Parietal lobe (tissue), 2 donors: Measurements from ENCODE around the gene DCPS. TPM values are rescaled to one million over a fixed set of nuclear protein-coding genes. Genes with fewer than 3 reads are reported as not detected.

ENCODE experiments used
- small RNA-seq: library from RNA; depleted of rRNA; stranded (forward); fragments of <200 nt; gene quantifications from one replicate; pipeline ENCODE3, GENCODE V24; 2014; ENCODE audit warnings: low replicate concordance
- total RNA-seq: library from RNA; depleted of rRNA; stranded (reverse); fragments of >200 nt; gene quantifications from one replicate; pipeline ENCODE4 v1.2.3, GENCODE V29; 2014

Gene DCPS
- total RNA-seq = 5.3 TPM

DNA sequence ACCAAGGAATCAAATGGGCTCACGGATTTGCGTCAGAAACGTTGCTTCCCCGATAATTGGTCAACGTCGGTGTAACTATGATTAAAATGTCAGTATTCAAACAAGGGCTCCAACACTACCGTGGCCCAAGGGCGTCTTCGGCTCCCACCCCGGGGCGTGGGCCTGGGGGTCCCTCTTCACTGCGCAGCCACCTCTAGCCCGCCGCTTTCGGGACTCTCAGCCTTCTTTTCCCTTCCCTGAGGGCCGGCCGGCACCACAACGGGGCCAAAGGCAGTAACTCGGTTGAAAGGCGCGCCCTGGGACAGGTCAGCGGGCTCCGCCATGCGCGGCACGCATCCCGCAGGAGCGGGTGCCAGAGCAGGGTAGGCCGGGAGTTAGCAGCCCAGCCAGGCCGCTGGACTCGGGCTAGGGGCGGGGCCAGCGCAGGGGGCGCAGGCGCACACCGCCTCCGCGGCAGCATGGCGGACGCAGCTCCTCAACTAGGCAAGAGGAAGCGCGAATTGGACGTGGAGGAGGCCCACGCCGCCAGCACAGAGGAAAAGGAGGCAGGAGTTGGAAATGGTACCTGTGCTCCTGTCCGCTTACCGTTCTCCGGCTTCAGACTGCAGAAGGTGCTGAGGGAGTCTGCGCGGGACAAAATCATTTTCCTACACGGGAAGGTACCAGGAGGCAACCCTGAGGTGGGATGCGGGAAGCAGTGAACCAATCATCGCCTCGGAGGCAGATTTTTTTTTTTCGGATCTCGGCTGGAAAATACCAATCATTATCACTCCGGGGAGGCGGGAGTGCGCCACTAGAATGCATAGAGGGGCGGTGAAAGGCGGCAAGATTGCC is at the start of gene DCPS:
DCPS (plus strand) TSS at position 438 of the 834 bp plus-strand sequence; CDS start at position 459, 21 bp downstream.

GRCh38 chr11:126268708-126269579 is 34.9 kb upstream of the DCPS start, which contains the start of the genes FOXRED1 and SRPRA:
TSS of gene FOXRED1 (plus strand) at chr11:126269154. CDS start at chr11:126269207, 53 bp downstream.
TSS of gene SRPRA (minus strand) at chr11:126268895. CDS start at chr11:126268804, 91 bp downstream.

DNA sequence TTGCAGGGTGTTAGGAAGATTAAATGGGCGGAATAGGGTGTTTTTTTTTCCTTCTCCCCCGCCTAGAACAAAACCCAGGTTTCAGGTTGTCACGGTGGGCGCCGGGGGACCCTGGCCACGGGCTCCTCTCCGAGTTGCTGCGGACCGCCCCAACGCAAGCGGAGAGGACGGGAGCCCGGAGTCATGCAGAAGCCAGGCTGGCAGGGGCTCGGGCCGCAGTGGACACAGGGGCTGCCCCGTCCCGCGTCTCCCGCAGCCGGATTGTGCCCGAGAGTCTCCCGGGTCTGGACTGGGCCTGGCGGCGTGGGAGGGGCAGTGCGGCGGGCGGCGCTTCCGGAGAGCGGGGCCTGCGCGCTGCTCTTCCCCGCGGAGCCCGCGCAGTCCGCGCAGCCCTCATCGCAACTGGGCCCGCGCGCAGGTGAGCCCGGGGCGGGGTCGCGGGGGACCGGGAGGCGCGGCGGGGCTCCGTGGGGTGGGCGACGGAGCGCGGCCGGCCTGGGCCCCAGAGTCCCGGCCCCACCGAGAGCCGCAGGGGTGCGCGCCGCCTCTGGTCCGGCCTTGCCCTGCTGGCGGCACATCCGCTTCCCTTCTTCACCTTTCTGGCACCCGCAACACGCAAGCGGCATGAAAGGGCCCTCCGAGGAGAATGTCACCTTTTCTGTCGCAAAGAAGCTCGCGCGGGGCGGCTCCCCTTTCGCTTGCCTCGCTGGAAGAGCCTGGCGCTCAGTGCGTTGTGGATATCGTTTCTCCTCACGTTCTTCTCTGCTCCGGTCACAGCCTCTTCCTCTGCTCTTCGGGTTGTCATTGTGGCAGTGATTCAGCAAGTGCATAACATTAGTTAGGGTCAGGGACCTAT is 20.9 kb upstream of the DCPS start, which contains the start of gene TIRAP:
TIRAP (plus strand) TSS at position 358 of the 856 bp plus-strand sequence. CDS start 7,802 bp downstream, outside the sequence.

DNA sequence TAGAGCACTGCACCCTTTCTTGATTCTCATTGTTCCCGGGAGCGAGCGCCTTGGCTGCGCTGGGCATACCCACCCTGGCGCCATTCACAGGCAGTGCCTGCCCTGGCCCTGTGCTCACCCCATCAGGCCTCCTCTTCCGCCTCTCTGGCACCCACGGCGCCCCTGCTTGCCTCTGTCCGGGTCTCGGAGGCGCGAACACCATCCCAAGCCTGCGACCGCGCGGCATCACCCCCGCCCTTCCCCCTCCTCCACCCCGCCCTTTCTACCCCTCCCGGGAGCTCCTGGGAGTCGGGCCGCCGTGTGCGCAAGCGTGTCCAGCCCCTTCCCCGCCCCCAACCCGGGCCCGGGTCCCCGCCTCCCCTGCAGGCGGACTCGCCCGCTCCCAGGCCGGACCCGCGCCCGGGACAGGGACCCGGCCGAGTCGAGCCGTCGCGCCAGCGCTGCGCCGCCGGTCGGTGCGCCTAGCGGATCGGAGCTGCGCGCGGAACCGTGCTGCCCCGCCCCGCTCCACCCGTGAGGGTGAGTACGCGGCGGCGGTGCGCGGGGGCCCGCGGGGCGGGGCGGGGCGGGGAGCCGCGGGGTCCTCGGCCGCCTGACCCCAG is 51.6 kb downstream of the DCPS start, which contains the start of gene ST3GAL4:
ST3GAL4 (plus strand) TSS at position 363 of the 602 bp plus-strand sequence. CDS start 50,470 bp downstream, outside the sequence.

Small RNAs within 50 kb of the gene (small RNA-seq; reads per million reads assigned to genes)
- gene AP001318.3 = not detected

Other genes with a start within 250 kb of the DCPS start
- 72.9 TPM for gene CDON, start 241.2 kb upstream of the DCPS start, total RNA-seq
- 51.0 TPM for gene RPUSD4, start 92.4 kb upstream of the DCPS start, total RNA-seq
- 29.1 TPM for gene FAM118B, start 92.3 kb upstream of the DCPS start, total RNA-seq
- 20.7 TPM for gene SRPRA, start 35.2 kb upstream of the DCPS start, total RNA-seq
- 22.5 TPM for gene FOXRED1, start 34.9 kb upstream of the DCPS start, total RNA-seq
- 3.8 TPM for gene TIRAP, start 21.0 kb upstream of the DCPS start, total RNA-seq
- 14.4 TPM for gene ST3GAL4, start 51.6 kb downstream of the DCPS start, total RNA-seq